ENCODE results near the gene LSM3.

DNA sequence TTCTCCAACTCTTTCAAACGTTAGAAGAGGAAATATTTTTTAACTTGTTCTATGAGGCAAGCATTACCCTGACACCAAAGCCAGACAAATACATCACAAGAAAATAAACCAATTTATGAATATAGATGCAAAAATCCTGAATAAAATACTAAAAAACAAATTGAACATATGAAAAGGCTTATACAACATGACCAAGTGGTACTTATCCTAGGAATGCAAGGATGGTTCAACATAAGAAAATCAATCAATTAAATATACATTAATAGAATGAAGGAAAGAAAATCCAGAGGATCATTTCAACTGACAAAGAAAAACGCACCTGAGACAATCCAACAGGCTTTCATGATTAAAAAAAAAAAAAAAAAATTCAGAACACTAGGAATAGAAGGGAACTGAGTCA is 17.3 kb upstream of the LSM3 start:
- TF ChIP-seq RAD21 (IDR thresholded peaks at IDR 0.05; ENCODE audit: low read length) (no peak), POLR2A (IDR thresholded peaks at IDR 0.05; ENCODE audit: low read depth, low read length) (no peak), CHD1 (IDR thresholded peaks at IDR 0.05; ENCODE audit: low read depth, low read length) (no peak), FOS (IDR thresholded peaks at IDR 0.05; ENCODE audit: low read depth, low read length) (no peak), MAZ (IDR thresholded peaks at IDR 0.05; ENCODE audit: borderline replicate concordance, low read depth, low read length) (no peak), NFE2L2 (IDR thresholded peaks at IDR 0.05; ENCODE audit: low read depth, low read length) (no peak)
- TF ChIP-seq, protein P1, sequence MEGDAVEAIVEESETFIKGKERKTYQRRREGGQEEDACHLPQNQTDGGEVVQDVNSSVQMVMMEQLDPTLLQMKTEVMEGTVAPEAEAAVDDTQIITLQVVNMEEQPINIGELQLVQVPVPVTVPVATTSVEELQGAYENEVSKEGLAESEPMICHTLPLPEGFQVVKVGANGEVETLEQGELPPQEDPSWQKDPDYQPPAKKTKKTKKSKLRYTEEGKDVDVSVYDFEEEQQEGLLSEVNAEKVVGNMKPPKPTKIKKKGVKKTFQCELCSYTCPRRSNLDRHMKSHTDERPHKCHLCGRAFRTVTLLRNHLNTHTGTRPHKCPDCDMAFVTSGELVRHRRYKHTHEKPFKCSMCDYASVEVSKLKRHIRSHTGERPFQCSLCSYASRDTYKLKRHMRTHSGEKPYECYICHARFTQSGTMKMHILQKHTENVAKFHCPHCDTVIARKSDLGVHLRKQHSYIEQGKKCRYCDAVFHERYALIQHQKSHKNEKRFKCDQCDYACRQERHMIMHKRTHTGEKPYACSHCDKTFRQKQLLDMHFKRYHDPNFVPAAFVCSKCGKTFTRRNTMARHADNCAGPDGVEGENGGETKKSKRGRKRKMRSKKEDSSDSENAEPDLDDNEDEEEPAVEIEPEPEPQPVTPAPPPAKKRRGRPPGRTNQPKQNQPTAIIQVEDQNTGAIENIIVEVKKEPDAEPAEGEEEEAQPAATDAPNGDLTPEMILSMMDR (conservative IDR thresholded peaks at IDR 0.05; ENCODE audit: low read depth, low read length), result no peak
- TF ChIP-seq, protein P2, sequence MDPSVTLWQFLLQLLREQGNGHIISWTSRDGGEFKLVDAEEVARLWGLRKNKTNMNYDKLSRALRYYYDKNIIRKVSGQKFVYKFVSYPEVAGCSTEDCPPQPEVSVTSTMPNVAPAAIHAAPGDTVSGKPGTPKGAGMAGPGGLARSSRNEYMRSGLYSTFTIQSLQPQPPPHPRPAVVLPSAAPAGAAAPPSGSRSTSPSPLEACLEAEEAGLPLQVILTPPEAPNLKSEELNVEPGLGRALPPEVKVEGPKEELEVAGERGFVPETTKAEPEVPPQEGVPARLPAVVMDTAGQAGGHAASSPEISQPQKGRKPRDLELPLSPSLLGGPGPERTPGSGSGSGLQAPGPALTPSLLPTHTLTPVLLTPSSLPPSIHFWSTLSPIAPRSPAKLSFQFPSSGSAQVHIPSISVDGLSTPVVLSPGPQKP (IDR thresholded peaks at IDR 0.05; ENCODE audit: borderline replicate concordance, low read depth, low read length), result no peak
